ENCODE measurements around the gene SMDT1.

- no peak for TF ChIP-seq CTCF (IDR thresholded peaks at IDR 0.05)
- TF ChIP-seq POLR2A (IDR thresholded peaks at IDR 0.05): no peak
- TF ChIP-seq EP300 (IDR thresholded peaks at IDR 0.05): no peak
- TF ChIP-seq POLR2AphosphoS5 (IDR thresholded peaks at IDR 0.05): no peak
Measured at GRCh38 chr22:42066126-42066761, 13.3 kb upstream of the SMDT1 start.
